GM12878 (cell line): ENCODE measurements around the gene RAB30. TPM values are rescaled to one million over a fixed set of nuclear protein-coding genes. Genes with fewer than 3 reads are reported as not detected.

ENCODE experiments used
- ATAC-seq: fragments of 200-7000 bp; cut with Tn5 transposase; 3 replicates; pipeline ENCODE4 v1.9.1; 2020; ENCODE audit warnings: mild to moderate bottlenecking, moderate library complexity
- BruUV-seq: library from RNA; stranded (reverse); fragments of 400-500 nt; replicated peaks from 2 replicates; lab custom pipeline; 2021; lab: Mats Ljungman, UMichigan
- CTCF ChIA-PET: fragments of 300-600 bp; sonication (Branson Sonifier 250); formaldehyde crosslinking; extraction: SDS; loops from one replicate; lab custom pipeline; 2021; ENCODE audit warnings: inconsistent platforms; lab: Yijun Ruan, JAX
- POLR2A ChIA-PET: fragments of 350-600 bp; formaldehyde crosslinking; extraction: SDS; loops from one replicate; lab custom pipeline; 2021; ENCODE audit warnings: inconsistent platforms; lab: Charles Lee
- RAD21 ChIA-PET: fragments of 300-600 bp; sonication (Branson Sonifier 250); formaldehyde crosslinking; loops from one replicate; lab custom pipeline; 2023; ENCODE audit warnings: antibody characterized with exemption; ENCODE audit not compliant: unreplicated experiment; lab: Charles Lee
- SMC1A ChIA-PET: fragments of 300-600 bp; sonication (Branson Sonifier 250); formaldehyde crosslinking; loops from one replicate; lab custom pipeline; 2023; ENCODE audit not compliant: unreplicated experiment, uncharacterized antibody; lab: Charles Lee
- DNase-seq: peaks from one replicate; pipeline ENCODE4 v3.0.0-alpha.2; 2011; ENCODE audit warnings: low read depth, low spot score
- FAIRE-seq: peaks from 3 replicates; lab custom pipeline; 2011; peaks lifted over from hg19 to GRCh38; lab: Jason Lieb, UNC
- H2AFZ ChIP-seq: 2 replicates; pipeline ENCODE4 v1.6.0; 2011; ENCODE audit warnings: low read depth, low read length, control low read depth; ENCODE audit not compliant: control insufficient read depth
- H3K27ac ChIP-seq: 2 replicates; pipeline ENCODE4 v1.5.1; 2011; ENCODE audit warnings: control low read depth; ENCODE audit not compliant: control insufficient read depth, insufficient read depth
- H3K27me3 ChIP-seq, 2 experiments: replicated peaks in 1 of 2; 2 replicates each; pipeline versions ENCODE4 v1.6.0 to v1.6.1; 2011; ENCODE audit warnings: low read length in 1 of 2; ENCODE audit not compliant: control insufficient read depth in 2 of 2, insufficient read depth in 2 of 2
- H3K36me3 ChIP-seq, 2 experiments: 2 replicates each; pipeline ENCODE4 v1.5.1; 2011; ENCODE audit warnings: low read length in 1 of 2; ENCODE audit not compliant: control insufficient read depth in 2 of 2, insufficient read depth in 2 of 2
- H3K4me1 ChIP-seq: 2 replicates; pipeline ENCODE4 v1.6.1; 2011; ENCODE audit warnings: mild to moderate bottlenecking, low read length, moderate library complexity, mixed read lengths; ENCODE audit not compliant: control insufficient read depth, insufficient read depth
- H3K4me2 ChIP-seq: 2 replicates; pipeline ENCODE4 v1.6.0; 2011; ENCODE audit warnings: control low read depth; ENCODE audit not compliant: control insufficient read depth, insufficient read depth
- H3K4me3 ChIP-seq: fragments of 200-600 bp; sonication (generic); 2 replicates; pipeline ENCODE4 v1.5.1; 2016
- H3K79me2 ChIP-seq: 2 replicates; pipeline ENCODE4 v1.6.0; 2011; ENCODE audit warnings: low read length; ENCODE audit not compliant: control insufficient read depth, insufficient read depth
- H3K9ac ChIP-seq: 2 replicates; pipeline ENCODE4 v1.8.0; 2011; ENCODE audit warnings: low read length, control low read depth, mixed read lengths; ENCODE audit not compliant: control insufficient read depth, insufficient read depth
- H3K9me3 ChIP-seq: replicated peaks from 3 replicates; pipeline ENCODE4 v1.5.1; 2011; ENCODE audit warnings: mild to moderate bottlenecking, low read length; ENCODE audit not compliant: control insufficient read depth, insufficient read depth
- H4K20me1 ChIP-seq: 2 replicates; pipeline ENCODE4 v1.6.0; 2011; ENCODE audit not compliant: control insufficient read depth, insufficient read depth
- BCL11A ChIP-seq: IDR thresholded peaks from 2 replicates; pipeline ENCODE4 v1.6.1; 2011; ENCODE audit warnings: low read depth, low read length
- BRCA1 ChIP-seq: IDR thresholded peaks from 2 replicates; pipeline ENCODE4 v1.6.1; 2011; ENCODE audit warnings: low read depth, low read length, improper control_type of control experiment
- CBFB ChIP-seq: IDR thresholded peaks from 2 replicates; pipeline ENCODE4 v1.6.1; 2016; ENCODE audit warnings: antibody characterized with exemption, low read depth
- CTCF ChIP-seq, 3 experiments: IDR thresholded peaks in 2 of 3; conservative IDR thresholded peaks in 1 of 3; 2 replicates each; pipeline ENCODE4 v1.5.1; 2011; ENCODE audit warnings: low read depth in 3 of 3, low read length in 3 of 3, mild to moderate bottlenecking in 3 of 3, control low read depth in 2 of 3, moderate library complexity in 2 of 3, inconsistent platforms in 1 of 3, mixed read lengths in 1 of 3; ENCODE audit not compliant: control insufficient read depth in 2 of 3, insufficient read depth in 1 of 3; ENCODE audit errors: extremely low read depth in 1 of 3
- HCFC1 ChIP-seq: fragments of 150-350 bp; IDR thresholded peaks from 2 replicates; pipeline ENCODE4 v1.6.1; 2014; ENCODE audit warnings: low read length
- NBN ChIP-seq: fragments of 450-650 bp; IDR thresholded peaks from 2 replicates; pipeline ENCODE4 v1.6.1; 2016
- NR2C2 ChIP-seq: IDR thresholded peaks from 2 replicates; pipeline ENCODE4 v1.6.1; 2011; ENCODE audit warnings: borderline replicate concordance, low read depth; ENCODE audit not compliant: control insufficient read depth, insufficient read length
- RAD21 ChIP-seq: IDR thresholded peaks from 2 replicates; pipeline ENCODE4 v1.6.1; 2011; ENCODE audit warnings: mild to moderate bottlenecking, low read depth, low read length, moderate library complexity; ENCODE audit not compliant: insufficient read depth
- ZNF592 ChIP-seq: fragments of 450-650 bp; IDR thresholded peaks from 2 replicates; pipeline ENCODE4 v1.6.1; 2017; ENCODE audit warnings: mild to moderate bottlenecking, moderate library complexity
- WGBS: methylation state at CpG from one replicate; pipeline ENCODE4 v1.1.6; 2016; ENCODE audit warnings: low lambda C conversion rate; ENCODE audit not compliant: insufficient replicate concordance, insufficient coverage; ENCODE audit errors: missing lambda C conversion rate; 5-methylcytosine and 5-hydroxymethylcytosine counted together
- in situ Hi-C: fragments of 300-500 bp; cut with MboI; formaldehyde crosslinking; loops from 9 replicates; pipeline ENCODE4 v1.14.3; 2018; ENCODE audit warnings: mixed read lengths
- intact Hi-C: fragments of 100-400 bp; cut with micrococcal nuclease; formaldehyde crosslinking; loops from one replicate; pipeline ENCODE4 v1.14.2; 2022; ENCODE audit not compliant: unreplicated experiment
- polyA plus RNA-seq, 11 experiments: library from polyadenylated mRNA; depleted of rRNA in 4 of 11; unstranded in 6 of 11; stranded (reverse) in 5 of 11; fragments of >200 nt; fragmentation: Nextera tagmentation in 4 of 11; fragmentation: Illumina TruSeq in 1 of 11; extraction: Ambion mirVana in 4 of 11; extraction: Trizol in 1 of 11; gene quantifications; 1 replicate in 1 of 11; 2 replicates in 10 of 11; pipeline versions ENCODE4 v1.2.1 to v1.2.3, GENCODE V29; 2011 to 2016; ENCODE audit warnings: inconsistent platforms in 2 of 11, missing spikeins in 2 of 11, low read depth in 1 of 11
- total RNA-seq, 4 experiments: library from RNA; depleted of rRNA in 3 of 4; stranded (reverse); fragments of >200 nt in 3 of 4; fragmentation: Illumina TruSeq in 1 of 4; extraction: Trizol in 1 of 4; gene quantifications; 2 replicates each; pipeline versions ENCODE4 v1.2.1 to v1.2.3, GENCODE V29; 2013 to 2021

RAB30 gene
- total and polyA plus RNA-seq, 10 of the 15 experiments (the other 5 are each of a cell fraction or from before 2014, with no cell fraction given), result 9.8 to 26.7 (median 19.2) TPM

GRCh38 chr11:83088965-83089364 is 17.3 kb upstream of the RAB30 start:
- H3K9ac ChIP-seq, result no peak overlapping the region
- H3K27ac ChIP-seq, result no peak overlapping the region
- H3K4me3 ChIP-seq, result no peak overlapping the region
- H2AFZ ChIP-seq, result no peak overlapping the region
- CTCF ChIA-PET, result interaction anchor here (0.6 to 3.8 kb wide), 22 partner anchors 8 to 313 kb away, joined by 3 to 42 read pairs (median 4); partner anchors contain the start of gene ANKRD42
- POLR2A ChIA-PET, result interaction anchor here (0.5 to 0.6 kb wide), 2 partner anchors 76 to 114 kb away, joined by 3 to 4 read pairs; no protein-coding TSS in a partner anchor
- RAD21 ChIA-PET, result interaction anchor here (0.8 to 2.2 kb wide), 6 partner anchors 11 to 222 kb away, joined by 3 to 9 read pairs (median 4); partner anchors contain the start of genes ANKRD42 and DDIAS
- ATAC-seq, result peak; percentile 68
- H3K4me2 ChIP-seq, result no peak overlapping the region
- intact Hi-C loops, result loop anchor here (5.0 to 10.0 kb wide), 2 partner anchors 163 to 726 kb away; no protein-coding TSS in a partner anchor
- in situ Hi-C loops, result no loop called here
- no peaks in the 10 kb centered on the region for H3K9me3 ChIP-seq
- no peak for DNase-seq
- H3K36me3 ChIP-seq, result no peaks in the 10 kb centered on the region
- H3K4me1 ChIP-seq, result no peaks in the 10 kb centered on the region
- H3K27me3 ChIP-seq, result no peaks in the 10 kb centered on the region
- no peaks in the 10 kb centered on the region for H4K20me1 ChIP-seq
- SMC1A ChIA-PET, result interaction anchor here (0.6 to 3.6 kb wide), 21 partner anchors 8 to 204 kb away, joined by 3 to 24 read pairs (median 4); partner anchors contain the start of gene PCF11
- H3K79me2 ChIP-seq, result no peaks in the 10 kb centered on the region
- WGBS, result 95% methylated on average over 2 of the region's 2 CpGs
- TF ChIP-seq BRCA1, result no peak
- TF ChIP-seq RAD21, result peak; percentile 11; the same call in 1 of the 2 replicates
- TF ChIP-seq BCL11A, result no peak
- no peak for FAIRE-seq
- no TSS peak for BruUV-seq

- in situ Hi-C loops, result no loop called here
- TF ChIP-seq ZNF592 (no peak), RAD21 (peak; percentile 50), HCFC1 (no peak), CTCF (IDR thresholded peaks at IDR 0.05 in 2 of 3, conservative IDR thresholded peaks at IDR 0.05 in 1 of 3; ENCODE audit: control insufficient read depth in 2 of 3, extremely low read depth in 1 of 3, insufficient read depth in 1 of 3, low read depth in 3 of 3, low read length in 3 of 3) (peak in 2 of 3 experiments; percentile 18 to 44; a peak in 1 of 6 replicates), NR2C2 (no peak), NBN (no peak), CBFB (no peak)
- Histone ChIP-seq H2AFZ (no peak overlapping the region), H3K36me3 (peaks cover 0 to 1% of the 10 kb centered on the region in 2 experiments; a peak in 3 of 4 replicates), H3K9ac (no peak overlapping the region), H3K79me2 (no peaks in the 10 kb centered on the region), H3K4me1 (no peaks in the 10 kb centered on the region), H3K27me3 (no peaks in the 10 kb centered on the region), H3K4me3 (no peak overlapping the region), H3K4me2 (no peak overlapping the region), H3K9me3 (no peaks in the 10 kb centered on the region), H4K20me1 (no peaks in the 10 kb centered on the region), H3K27ac (no peak overlapping the region)
- POLR2A ChIA-PET, result interaction anchor here (1.0 kb wide), 1 partner anchor 10 kb away, joined by 3 read pairs; no protein-coding TSS in a partner anchor
- BruUV-seq, result no TSS peak
- ATAC-seq, result peak; percentile 68
- RAD21 ChIA-PET, result interaction anchor here (0.8 to 1.2 kb wide), 3 partner anchors 8 to 186 kb away, joined by 3 to 6 read pairs (median 4); partner anchors contain the start of gene DDIAS
- no peak for DNase-seq
- WGBS, result 74% methylated on average over 2 of the region's 2 CpGs
- SMC1A ChIA-PET, result interaction anchor here (0.6 to 3.6 kb wide), 8 partner anchors 9 to 204 kb away, joined by 3 to 24 read pairs (median 4); partner anchors contain the start of gene PCF11
- intact Hi-C loops, result loop anchor here (5.0 to 10.0 kb wide), 2 partner anchors 165 to 728 kb away; no protein-coding TSS in a partner anchor
- no peak for FAIRE-seq
- CTCF ChIA-PET, result interaction anchor here (0.6 to 3.8 kb wide), 12 partner anchors 8 to 220 kb away, joined by 3 to 42 read pairs (median 4); no protein-coding TSS in a partner anchor
Measured at GRCh38 chr11:83087035-83087434, 15.3 kb upstream of the RAB30 start.
